WTC11 (cell line): ENCODE results near the gene DCTN2. TPM values are rescaled to one million over a fixed set of nuclear protein-coding genes. Genes with fewer than 3 reads are reported as not detected.

Source experiments
- ATAC-seq: fragments of 200-7000 bp; cut with Tn5 transposase; 2 replicates; pipeline ENCODE4 v1.10.0; 2021; ENCODE audit warnings: mild to moderate bottlenecking, moderate library complexity
- CTCF ChIA-PET: fragments of 300-600 bp; sonication (Branson Sonifier 250); formaldehyde crosslinking; loops from one replicate; lab custom pipeline; 2021; ENCODE audit warnings: antibody characterized with exemption; lab: Charles Lee
- POLR2A ChIA-PET: fragments of 350-600 bp; sonication (Branson Sonifier 250); formaldehyde crosslinking; loops from one replicate; lab custom pipeline; 2021; ENCODE audit warnings: antibody characterized with exemption; lab: Charles Lee
- DNase-seq: peaks from one replicate; pipeline ENCODE4 v3.0.0; 2021; ENCODE audit warnings: low spot score
- H3K27ac Mint-ChIP-seq: 2 replicates; pipeline ENCODE4 v1.8.0; 2021; ENCODE audit warnings: mixed read lengths
- H3K27me3 Mint-ChIP-seq: 2 replicates; pipeline ENCODE4 v1.8.0; 2021; ENCODE audit warnings: low read depth, mild to moderate bottlenecking, moderate library complexity, mixed read lengths
- H3K36me3 Mint-ChIP-seq: 2 replicates; pipeline ENCODE4 v1.8.0; 2021; ENCODE audit warnings: mixed read lengths
- H3K4me1 Mint-ChIP-seq: 2 replicates; pipeline ENCODE4 v1.8.0; 2022; ENCODE audit warnings: mixed read lengths
- H3K4me3 Mint-ChIP-seq: 2 replicates; pipeline ENCODE4 v1.8.0; 2021; ENCODE audit warnings: mild to moderate bottlenecking, moderate library complexity, mixed read lengths
- H3K9me3 Mint-ChIP-seq: 2 replicates; pipeline ENCODE4 v1.8.0; 2021; ENCODE audit warnings: mixed read lengths
- CBFB ChIP-seq: sonication (generic); formaldehyde crosslinking; IDR thresholded peaks from 2 replicates; pipeline ENCODE4 v1.8.1; 2022; ENCODE audit warnings: mild to moderate bottlenecking, low read depth, missing genetic modification reagents
- ELF4 ChIP-seq: sonication (generic); formaldehyde crosslinking; IDR thresholded peaks from 2 replicates; pipeline ENCODE4 v1.8.1; 2022; ENCODE audit warnings: low read depth, mild to moderate bottlenecking, moderate library complexity, missing genetic modification reagents
- ETV6 ChIP-seq: sonication (generic); formaldehyde crosslinking; IDR thresholded peaks from 2 replicates; pipeline ENCODE4 v1.8.1; 2022; ENCODE audit warnings: mild to moderate bottlenecking, missing genetic modification reagents
- FOXJ3 ChIP-seq: sonication (generic); formaldehyde crosslinking; IDR thresholded peaks from 2 replicates; pipeline ENCODE4 v1.9.0; 2021; ENCODE audit warnings: missing genetic modification reagents, mild to moderate bottlenecking, borderline replicate concordance
- GRHL2 ChIP-seq: fragments of 250-450 bp; sonication (Bioruptor Pico); IDR thresholded peaks from 2 replicates; pipeline ENCODE4 v1.8.0; 2022; ENCODE audit warnings: mild to moderate bottlenecking, moderate library complexity; ENCODE audit not compliant: insufficient replicate concordance, severe bottlenecking
- HMGA2 ChIP-seq: fragments of 250-450 bp; sonication (Bioruptor Pico); IDR thresholded peaks from 2 replicates; pipeline ENCODE4 v1.4.0; 2021; ENCODE audit warnings: mild to moderate bottlenecking, moderate library complexity
- IRF2 ChIP-seq: sonication (generic); formaldehyde crosslinking; IDR thresholded peaks from 2 replicates; pipeline ENCODE4 v1.8.0; 2022; ENCODE audit warnings: low read depth, missing genetic modification reagents, borderline replicate concordance
- MXD4 ChIP-seq: fragments of 250-450 bp; sonication (Bioruptor Pico); IDR thresholded peaks from 2 replicates; pipeline ENCODE4 v1.8.0; 2021; ENCODE audit warnings: mild to moderate bottlenecking, moderate library complexity, borderline replicate concordance
- NFE2L1 ChIP-seq: sonication (generic); formaldehyde crosslinking; IDR thresholded peaks from 2 replicates; pipeline ENCODE4 v1.8.1; 2023; ENCODE audit warnings: missing genetic modification reagents
- NR1H2 ChIP-seq: sonication (generic); formaldehyde crosslinking; IDR thresholded peaks from 2 replicates; pipeline ENCODE4 v1.9.0; 2021; ENCODE audit warnings: mild to moderate bottlenecking, moderate library complexity, missing genetic modification reagents
- NR3C1 ChIP-seq: sonication (generic); formaldehyde crosslinking; conservative IDR thresholded peaks from 2 replicates; pipeline ENCODE4 v1.8.1; 2023; ENCODE audit warnings: low read depth, mild to moderate bottlenecking, missing genetic modification reagents
- SMAD3 ChIP-seq: sonication (generic); formaldehyde crosslinking; IDR thresholded peaks from 2 replicates; pipeline ENCODE4 v1.8.0; 2022; ENCODE audit warnings: missing genetic modification reagents, mild to moderate bottlenecking, borderline replicate concordance
- TCF7 ChIP-seq: sonication (generic); formaldehyde crosslinking; IDR thresholded peaks from 2 replicates; pipeline ENCODE4 v1.8.0; 2022; ENCODE audit warnings: mild to moderate bottlenecking, low read depth, missing genetic modification reagents, moderate library complexity
- ZBTB21 ChIP-seq: sonication (generic); formaldehyde crosslinking; IDR thresholded peaks from 2 replicates; pipeline ENCODE4 v1.8.1; 2023; ENCODE audit warnings: mild to moderate bottlenecking, missing genetic modification reagents, borderline replicate concordance
- ZNF121 ChIP-seq: sonication (generic); formaldehyde crosslinking; IDR thresholded peaks from 2 replicates; pipeline ENCODE4 v1.8.0; 2023; ENCODE audit warnings: missing genetic modification reagents
- ZNF396 ChIP-seq: fragments of 250-450 bp; sonication (Bioruptor Pico); IDR thresholded peaks from 2 replicates; pipeline ENCODE4 v1.8.0; 2021; ENCODE audit warnings: mild to moderate bottlenecking, moderate library complexity, borderline replicate concordance
- ZNF416 ChIP-seq: fragments of 250-450 bp; sonication (Bioruptor Pico); IDR thresholded peaks from 2 replicates; pipeline ENCODE4 v1.9.0; 2021; ENCODE audit warnings: mild to moderate bottlenecking, inconsistent platforms
- total RNA-seq: library from RNA; stranded (reverse); gene quantifications from 3 replicates; pipeline ENCODE4 v1.2.3, GENCODE V29; 2021
- TF ChIP-seq, protein P1 (sequence below): sonication (generic); formaldehyde crosslinking; IDR thresholded peaks from 2 replicates; pipeline ENCODE4 v1.8.1; 2023; ENCODE audit warnings: mild to moderate bottlenecking, moderate library complexity, missing genetic modification reagents
- TF ChIP-seq, protein P2 (sequence below): sonication (generic); formaldehyde crosslinking; IDR thresholded peaks from 2 replicates; pipeline ENCODE4 v1.8.0; 2022; ENCODE audit warnings: mild to moderate bottlenecking, missing genetic modification reagents
- TF ChIP-seq, protein P3 (sequence below): sonication (generic); formaldehyde crosslinking; IDR thresholded peaks from 2 replicates; pipeline ENCODE4 v1.8.0; 2022; ENCODE audit warnings: missing genetic modification reagents
- TF ChIP-seq, protein P4 (sequence below): fragments of 250-450 bp; sonication (Bioruptor Pico); IDR thresholded peaks from 2 replicates; pipeline ENCODE4 v1.8.0; 2021; ENCODE audit warnings: mild to moderate bottlenecking
- TF ChIP-seq, protein P5 (sequence below): sonication (generic); formaldehyde crosslinking; IDR thresholded peaks from 2 replicates; pipeline ENCODE4 v1.8.1; 2023; ENCODE audit warnings: mild to moderate bottlenecking, missing genetic modification reagents

The DCTN2 gene
- total RNA-seq, 1 experiment from 2014 or later: 93.5 TPM

DNA sequence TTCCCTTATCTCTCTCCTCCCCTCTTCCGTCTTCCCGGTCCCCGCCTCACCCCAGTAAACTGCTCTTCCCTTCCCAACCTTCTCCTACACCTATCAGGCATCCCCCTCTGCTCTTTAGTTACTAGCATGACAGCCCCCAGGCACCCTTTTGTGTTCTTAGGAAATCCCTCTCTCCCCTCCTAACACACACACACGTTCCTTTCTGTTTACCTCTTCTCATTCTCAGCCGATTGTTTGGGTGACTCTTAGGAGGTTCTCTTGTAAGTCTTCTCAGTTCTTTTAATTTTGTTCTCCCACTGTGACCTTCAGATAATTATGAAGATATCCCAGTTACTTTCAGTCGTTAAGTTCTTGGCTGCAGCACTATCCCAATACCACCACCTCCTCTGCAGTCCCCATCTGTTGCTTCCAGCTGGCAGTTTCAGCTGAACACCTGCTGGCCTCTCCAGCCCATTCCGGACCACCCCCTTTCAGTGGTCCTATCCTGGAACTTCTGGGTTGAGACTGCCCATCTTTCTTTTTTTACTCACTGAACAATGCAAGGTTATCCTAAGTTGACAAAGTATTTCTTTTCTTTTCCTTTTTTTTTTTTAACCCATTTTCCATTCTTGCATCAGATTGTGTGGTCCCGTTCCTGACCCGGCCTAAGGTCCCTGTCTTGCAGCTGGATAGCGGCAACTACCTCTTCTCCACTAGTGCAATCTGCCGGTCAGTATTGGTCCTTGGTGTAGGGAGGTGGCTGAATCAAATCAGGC is 58.4 kb downstream of the DCTN2 start:
- TF ChIP-seq, protein P1, sequence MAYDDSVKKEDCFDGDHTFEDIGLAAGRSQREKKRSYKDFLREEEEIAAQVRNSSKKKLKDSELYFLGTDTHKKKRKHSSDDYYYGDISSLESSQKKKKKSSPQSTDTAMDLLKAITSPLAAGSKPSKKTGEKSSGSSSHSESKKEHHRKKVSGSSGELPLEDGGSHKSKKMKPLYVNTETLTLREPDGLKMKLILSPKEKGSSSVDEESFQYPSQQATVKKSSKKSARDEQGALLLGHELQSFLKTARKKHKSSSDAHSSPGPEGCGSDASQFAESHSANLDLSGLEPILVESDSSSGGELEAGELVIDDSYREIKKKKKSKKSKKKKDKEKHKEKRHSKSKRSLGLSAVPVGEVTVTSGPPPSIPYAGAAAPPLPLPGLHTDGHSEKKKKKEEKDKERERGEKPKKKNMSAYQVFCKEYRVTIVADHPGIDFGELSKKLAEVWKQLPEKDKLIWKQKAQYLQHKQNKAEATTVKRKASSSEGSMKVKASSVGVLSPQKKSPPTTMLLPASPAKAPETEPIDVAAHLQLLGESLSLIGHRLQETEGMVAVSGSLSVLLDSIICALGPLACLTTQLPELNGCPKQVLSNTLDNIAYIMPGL (CRISPR knock-in tag): no peak
- TF ChIP-seq, protein P2, sequence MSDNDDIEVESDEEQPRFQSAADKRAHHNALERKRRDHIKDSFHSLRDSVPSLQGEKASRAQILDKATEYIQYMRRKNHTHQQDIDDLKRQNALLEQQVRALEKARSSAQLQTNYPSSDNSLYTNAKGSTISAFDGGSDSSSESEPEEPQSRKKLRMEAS: 0 out of 2 replicates have a peak, but pooled peaks have one; percentile 19
- Mint-ChIP-seq H3K36me3 (peaks cover 50% of the 10 kb centered on the region), H3K27ac (peak overlapping the region; percentile 93), H3K27me3 (no peaks in the 10 kb centered on the region; the same call in 1 of the 2 replicates), H3K4me1 (peaks cover 9% of the 10 kb centered on the region), H3K9me3 (peaks cover 6% of the 10 kb centered on the region), H3K4me3 (peak overlapping the region; percentile 99)
- ATAC-seq (no peak), DNase-seq (no peak)
- ChIA-PET POLR2A (interaction anchor here (0.9 to 1.5 kb wide), 2 partner anchors 14 to 34 kb away, joined by 4 read pairs; partner anchors contain the start of gene INHBE), CTCF (interaction anchor here (0.7 to 1.3 kb wide), 2 partner anchors 12 to 20 kb away, joined by 3 to 4 read pairs; no protein-coding TSS in a partner anchor)

DNA sequence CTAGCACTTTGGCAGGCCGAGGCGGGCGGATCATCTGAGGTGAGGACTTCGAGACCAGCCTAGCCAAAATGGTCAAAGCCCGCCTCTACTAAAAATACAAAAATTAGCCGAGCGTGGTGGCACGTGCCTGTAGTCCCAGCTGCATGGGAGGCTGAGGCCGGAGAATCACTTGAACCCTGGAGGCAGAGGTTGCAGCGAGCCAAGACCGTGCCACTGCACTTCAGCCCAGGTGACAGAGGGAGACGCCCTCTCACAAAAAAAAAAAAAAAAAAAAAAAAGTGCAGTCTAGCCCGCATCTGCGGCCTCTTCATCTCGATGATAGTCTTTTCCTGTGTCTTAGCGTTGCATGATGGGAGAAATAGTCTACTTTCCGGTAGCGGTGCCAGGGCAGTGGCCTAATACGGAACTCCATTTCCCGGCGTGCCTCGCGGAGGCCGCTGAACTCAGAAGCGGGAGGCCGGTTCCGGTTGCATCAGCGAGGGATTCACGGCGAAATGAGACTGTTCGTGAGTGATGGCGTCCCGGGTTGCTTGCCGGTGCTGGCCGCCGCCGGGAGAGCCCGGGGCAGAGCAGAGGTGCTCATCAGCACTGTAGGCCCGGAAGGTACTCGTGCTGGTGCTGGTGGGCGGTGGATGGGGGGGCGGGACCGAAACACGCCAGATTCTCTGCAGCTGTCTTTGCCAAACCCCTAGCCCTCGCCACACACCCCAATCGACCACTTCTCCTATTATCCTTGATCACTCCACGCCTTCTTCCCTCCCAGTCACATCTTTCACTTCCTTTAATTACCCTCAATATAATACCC is 59.2 kb downstream of the DCTN2 start, which contains the start of gene MARS1:
Gene MARS1 (plus strand): TSS at position 472 of the 805 bp plus-strand sequence. CDS start 23 bp downstream, at position 495.
- POLR2A ChIA-PET: interaction anchor here (0.9 to 1.5 kb wide), 3 partner anchors 12 to 33 kb away, joined by 4 to 8 read pairs (median 4); partner anchors contain the start of gene INHBE
- Mint-ChIP-seq H3K36me3 (peaks cover 47% of the 10 kb centered on the region), H3K4me3 (peak within 1 kb of the TSS; percentile 99), H3K4me1 (peaks cover 15% of the 10 kb centered on the region), H3K27ac (peak within 1 kb of the TSS; percentile 93), H3K27me3 (no peaks in the 10 kb centered on the region; the same call in 1 of the 2 replicates), H3K9me3 (peaks cover 3% of the 10 kb centered on the region)
- CTCF ChIA-PET: interaction anchor here (0.7 to 1.4 kb wide), 4 partner anchors 11 to 401 kb away, joined by 3 to 11 read pairs (median 5); no protein-coding TSS in a partner anchor
- DNase-seq: peak; percentile 92
- peak; percentile 97 for ATAC-seq
- no peak for TF ChIP-seq TCF7 (CRISPR knock-in tag)
- no peak for TF ChIP-seq NR1H2 (CRISPR knock-in tag)
- TF ChIP-seq ZNF121: 0 out of 2 replicates have a peak, but pooled peaks have one; percentile 16
- no peak for TF ChIP-seq GRHL2 (CRISPR knock-in tag)
- TF ChIP-seq NFE2L1: no peak; the same call in 1 of the 2 replicates
- TF ChIP-seq, protein P3, sequence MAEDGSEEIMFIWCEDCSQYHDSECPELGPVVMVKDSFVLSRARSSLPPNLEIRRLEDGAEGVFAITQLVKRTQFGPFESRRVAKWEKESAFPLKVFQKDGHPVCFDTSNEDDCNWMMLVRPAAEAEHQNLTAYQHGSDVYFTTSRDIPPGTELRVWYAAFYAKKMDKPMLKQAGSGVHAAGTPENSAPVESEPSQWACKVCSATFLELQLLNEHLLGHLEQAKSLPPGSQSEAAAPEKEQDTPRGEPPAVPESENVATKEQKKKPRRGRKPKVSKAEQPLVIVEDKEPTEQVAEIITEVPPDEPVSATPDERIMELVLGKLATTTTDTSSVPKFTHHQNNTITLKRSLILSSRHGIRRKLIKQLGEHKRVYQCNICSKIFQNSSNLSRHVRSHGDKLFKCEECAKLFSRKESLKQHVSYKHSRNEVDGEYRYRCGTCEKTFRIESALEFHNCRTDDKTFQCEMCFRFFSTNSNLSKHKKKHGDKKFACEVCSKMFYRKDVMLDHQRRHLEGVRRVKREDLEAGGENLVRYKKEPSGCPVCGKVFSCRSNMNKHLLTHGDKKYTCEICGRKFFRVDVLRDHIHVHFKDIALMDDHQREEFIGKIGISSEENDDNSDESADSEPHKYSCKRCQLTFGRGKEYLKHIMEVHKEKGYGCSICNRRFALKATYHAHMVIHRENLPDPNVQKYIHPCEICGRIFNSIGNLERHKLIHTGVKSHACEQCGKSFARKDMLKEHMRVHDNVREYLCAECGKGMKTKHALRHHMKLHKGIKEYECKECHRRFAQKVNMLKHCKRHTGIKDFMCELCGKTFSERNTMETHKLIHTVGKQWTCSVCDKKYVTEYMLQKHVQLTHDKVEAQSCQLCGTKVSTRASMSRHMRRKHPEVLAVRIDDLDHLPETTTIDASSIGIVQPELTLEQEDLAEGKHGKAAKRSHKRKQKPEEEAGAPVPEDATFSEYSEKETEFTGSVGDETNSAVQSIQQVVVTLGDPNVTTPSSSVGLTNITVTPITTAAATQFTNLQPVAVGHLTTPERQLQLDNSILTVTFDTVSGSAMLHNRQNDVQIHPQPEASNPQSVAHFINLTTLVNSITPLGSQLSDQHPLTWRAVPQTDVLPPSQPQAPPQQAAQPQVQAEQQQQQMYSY (CRISPR knock-in tag): no peak
- no peak for TF ChIP-seq IRF2 (CRISPR knock-in tag)
- no peak for TF ChIP-seq SMAD3 (CRISPR knock-in tag)
- TF ChIP-seq ELF4: no peak
- TF ChIP-seq, protein P4, sequence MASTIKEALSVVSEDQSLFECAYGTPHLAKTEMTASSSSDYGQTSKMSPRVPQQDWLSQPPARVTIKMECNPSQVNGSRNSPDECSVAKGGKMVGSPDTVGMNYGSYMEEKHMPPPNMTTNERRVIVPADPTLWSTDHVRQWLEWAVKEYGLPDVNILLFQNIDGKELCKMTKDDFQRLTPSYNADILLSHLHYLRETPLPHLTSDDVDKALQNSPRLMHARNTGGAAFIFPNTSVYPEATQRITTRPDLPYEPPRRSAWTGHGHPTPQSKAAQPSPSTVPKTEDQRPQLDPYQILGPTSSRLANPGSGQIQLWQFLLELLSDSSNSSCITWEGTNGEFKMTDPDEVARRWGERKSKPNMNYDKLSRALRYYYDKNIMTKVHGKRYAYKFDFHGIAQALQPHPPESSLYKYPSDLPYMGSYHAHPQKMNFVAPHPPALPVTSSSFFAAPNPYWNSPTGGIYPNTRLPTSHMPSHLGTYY (CRISPR knock-in tag): peak; percentile 58; the same call in 1 of the 2 replicates
- no peak for TF ChIP-seq NR3C1 (CRISPR knock-in tag)
- TF ChIP-seq CBFB (CRISPR knock-in tag): no peak
- no peak for TF ChIP-seq MXD4 (CRISPR knock-in tag)
- no peak for TF ChIP-seq FOXJ3 (CRISPR knock-in tag)
- TF ChIP-seq, protein P5, sequence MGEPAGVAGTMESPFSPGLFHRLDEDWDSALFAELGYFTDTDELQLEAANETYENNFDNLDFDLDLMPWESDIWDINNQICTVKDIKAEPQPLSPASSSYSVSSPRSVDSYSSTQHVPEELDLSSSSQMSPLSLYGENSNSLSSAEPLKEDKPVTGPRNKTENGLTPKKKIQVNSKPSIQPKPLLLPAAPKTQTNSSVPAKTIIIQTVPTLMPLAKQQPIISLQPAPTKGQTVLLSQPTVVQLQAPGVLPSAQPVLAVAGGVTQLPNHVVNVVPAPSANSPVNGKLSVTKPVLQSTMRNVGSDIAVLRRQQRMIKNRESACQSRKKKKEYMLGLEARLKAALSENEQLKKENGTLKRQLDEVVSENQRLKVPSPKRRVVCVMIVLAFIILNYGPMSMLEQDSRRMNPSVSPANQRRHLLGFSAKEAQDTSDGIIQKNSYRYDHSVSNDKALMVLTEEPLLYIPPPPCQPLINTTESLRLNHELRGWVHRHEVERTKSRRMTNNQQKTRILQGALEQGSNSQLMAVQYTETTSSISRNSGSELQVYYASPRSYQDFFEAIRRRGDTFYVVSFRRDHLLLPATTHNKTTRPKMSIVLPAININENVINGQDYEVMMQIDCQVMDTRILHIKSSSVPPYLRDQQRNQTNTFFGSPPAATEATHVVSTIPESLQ: no peak
- TF ChIP-seq HMGA2 (CRISPR knock-in tag): no peak
- TF ChIP-seq, protein P2: peak; percentile 96
- TF ChIP-seq ZNF396 (CRISPR knock-in tag): no peak
- no peak for TF ChIP-seq ZBTB21 (CRISPR knock-in tag)
- 0 out of 2 replicates have a peak, but pooled peaks have one; percentile 14 for TF ChIP-seq ZNF416 (CRISPR knock-in tag)
- peak; percentile 77 for TF ChIP-seq ETV6 (CRISPR knock-in tag)
